GM12891 (cell line): ENCODE results near the gene UBAC1.

Experiments
- PAX5 ChIP-seq: IDR thresholded peaks from 2 replicates; pipeline ENCODE4 v1.6.1; 2011; ENCODE audit warnings: low read length, moderate library complexity, mild to moderate bottlenecking; ENCODE audit not compliant: insufficient read depth, severe bottlenecking
- POLR2A ChIP-seq: IDR thresholded peaks from 2 replicates; pipeline ENCODE4 v1.6.1; 2011; ENCODE audit warnings: low read depth, low read length, control low read depth
- POLR2AphosphoS5 ChIP-seq: IDR thresholded peaks from 2 replicates; pipeline ENCODE4 v1.6.1; 2011; ENCODE audit warnings: low read depth, low read length, control low read depth
- SPI1 ChIP-seq: IDR thresholded peaks from 2 replicates; pipeline ENCODE4 v1.6.1; 2011; ENCODE audit warnings: low read depth, low read length, control low read depth
- TAF1 ChIP-seq: IDR thresholded peaks from 2 replicates; pipeline ENCODE4 v1.6.1; 2011; ENCODE audit warnings: low read depth, low read length, control low read depth

- no peak for TF ChIP-seq POLR2A
- no peak for TF ChIP-seq SPI1
- 0 out of 2 replicates have a peak, but pooled peaks have one; percentile 21 for TF ChIP-seq POLR2AphosphoS5
- no peak for TF ChIP-seq TAF1
- TF ChIP-seq PAX5: no peak
These were observed 53.6 kb downstream of the UBAC1 start, which contains the start of gene CAMSAP1 for GRCh38 chr9:135907431-135908092.
